ENCODE results near the gene KCNS1. TPM values are rescaled to one million over a fixed set of nuclear protein-coding genes. Genes with fewer than 3 reads are reported as not detected.
"Not testable (repeated sequence)": the region's sequence is repeated elsewhere in the genome, so short reads cannot be mapped to it uniquely, and the experiment has no call there.

KCNS1 gene, protein sequence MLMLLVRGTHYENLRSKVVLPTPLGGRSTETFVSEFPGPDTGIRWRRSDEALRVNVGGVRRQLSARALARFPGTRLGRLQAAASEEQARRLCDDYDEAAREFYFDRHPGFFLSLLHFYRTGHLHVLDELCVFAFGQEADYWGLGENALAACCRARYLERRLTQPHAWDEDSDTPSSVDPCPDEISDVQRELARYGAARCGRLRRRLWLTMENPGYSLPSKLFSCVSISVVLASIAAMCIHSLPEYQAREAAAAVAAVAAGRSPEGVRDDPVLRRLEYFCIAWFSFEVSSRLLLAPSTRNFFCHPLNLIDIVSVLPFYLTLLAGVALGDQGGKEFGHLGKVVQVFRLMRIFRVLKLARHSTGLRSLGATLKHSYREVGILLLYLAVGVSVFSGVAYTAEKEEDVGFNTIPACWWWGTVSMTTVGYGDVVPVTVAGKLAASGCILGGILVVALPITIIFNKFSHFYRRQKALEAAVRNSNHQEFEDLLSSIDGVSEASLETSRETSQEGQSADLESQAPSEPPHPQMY
- 0.09 TPM in 1 of 3 replicates, not detected in the others for total RNA-seq

DNA sequence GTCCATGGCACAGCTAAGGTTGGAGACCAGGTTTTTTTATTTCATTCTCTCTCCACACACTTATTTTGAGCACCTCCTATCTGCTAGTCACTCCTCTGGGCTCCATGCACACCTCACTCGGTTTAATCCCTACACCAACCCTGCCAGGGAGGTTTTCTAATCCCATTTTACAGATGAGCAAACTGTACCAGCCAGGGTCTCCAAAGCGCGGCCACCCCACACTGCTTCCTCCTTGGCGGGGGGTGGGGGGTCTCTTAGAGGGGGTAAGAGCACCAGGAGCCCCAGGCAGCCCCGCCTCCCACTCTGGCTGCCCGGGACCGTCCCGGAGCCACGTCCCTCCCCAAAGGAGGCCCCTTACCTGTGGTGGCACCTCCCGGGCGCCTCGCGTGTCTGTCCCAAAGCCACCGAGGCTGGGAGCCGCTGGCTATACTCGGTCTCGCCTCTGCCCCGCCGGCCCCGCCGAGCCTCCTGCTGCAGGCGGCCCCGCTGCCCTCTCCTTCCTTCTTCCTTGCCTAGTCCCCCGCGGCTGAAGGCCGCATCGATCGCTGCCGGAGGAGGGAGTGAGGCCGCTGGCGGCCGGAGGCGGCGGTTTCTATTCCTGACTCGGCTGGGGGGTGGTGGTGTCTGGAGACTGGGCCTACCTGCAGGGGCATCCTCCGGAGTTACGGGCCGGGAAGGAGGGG lies at the start of gene KCNS1:
TSS of gene KCNS1 (minus strand) at position 565 of the 683 bp plus-strand sequence. CDS start 1,891 bp downstream, outside the sequence.
- Mint-ChIP-seq H3K4me3 (peak within 1 kb of the TSS; percentile 53), H3K4me1 (peaks cover 2% of the 10 kb centered on the region), H3K36me3 (no peaks in the 10 kb centered on the region), H3K27ac (no peak within 1 kb of the TSS), H3K27me3 (ENCODE audit: low read depth) (peaks cover 52% of the 10 kb centered on the region), H3K9me3 (no peaks in the 10 kb centered on the region)
- TF ChIP-seq, protein P1, sequence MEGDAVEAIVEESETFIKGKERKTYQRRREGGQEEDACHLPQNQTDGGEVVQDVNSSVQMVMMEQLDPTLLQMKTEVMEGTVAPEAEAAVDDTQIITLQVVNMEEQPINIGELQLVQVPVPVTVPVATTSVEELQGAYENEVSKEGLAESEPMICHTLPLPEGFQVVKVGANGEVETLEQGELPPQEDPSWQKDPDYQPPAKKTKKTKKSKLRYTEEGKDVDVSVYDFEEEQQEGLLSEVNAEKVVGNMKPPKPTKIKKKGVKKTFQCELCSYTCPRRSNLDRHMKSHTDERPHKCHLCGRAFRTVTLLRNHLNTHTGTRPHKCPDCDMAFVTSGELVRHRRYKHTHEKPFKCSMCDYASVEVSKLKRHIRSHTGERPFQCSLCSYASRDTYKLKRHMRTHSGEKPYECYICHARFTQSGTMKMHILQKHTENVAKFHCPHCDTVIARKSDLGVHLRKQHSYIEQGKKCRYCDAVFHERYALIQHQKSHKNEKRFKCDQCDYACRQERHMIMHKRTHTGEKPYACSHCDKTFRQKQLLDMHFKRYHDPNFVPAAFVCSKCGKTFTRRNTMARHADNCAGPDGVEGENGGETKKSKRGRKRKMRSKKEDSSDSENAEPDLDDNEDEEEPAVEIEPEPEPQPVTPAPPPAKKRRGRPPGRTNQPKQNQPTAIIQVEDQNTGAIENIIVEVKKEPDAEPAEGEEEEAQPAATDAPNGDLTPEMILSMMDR (IDR thresholded peaks at IDR 0.05; ENCODE audit: unreplicated experiment), result no peak
- DNase-seq (ENCODE audit: low spot score in 2 of 2, unreplicated experiment in 2 of 2), result no peak

DNA sequence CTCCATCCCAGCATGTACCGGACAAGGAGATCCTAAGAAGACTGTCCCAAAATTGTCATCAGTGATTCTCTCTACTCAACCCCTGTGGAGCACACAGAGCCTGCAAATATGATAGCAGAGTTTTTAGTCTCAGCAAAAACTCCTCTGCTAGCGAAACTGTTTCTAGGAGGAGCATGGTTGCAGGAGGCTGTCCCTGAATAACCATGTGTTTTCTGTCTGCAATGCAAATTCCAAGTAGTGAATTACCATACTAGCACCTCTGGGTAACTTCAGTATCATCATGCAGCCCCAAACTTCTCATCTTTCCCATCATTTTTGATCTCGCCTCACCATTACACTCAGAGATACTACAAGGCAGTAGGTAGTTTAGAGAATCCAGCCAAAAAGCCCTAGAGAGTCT lies 48.1 kb upstream of the KCNS1 start:
- Mint-ChIP-seq H3K27me3 (ENCODE audit: low read depth) (peaks cover 87% of the 10 kb centered on the region), H3K36me3 (no peaks in the 10 kb centered on the region), H3K4me1 (no peaks in the 10 kb centered on the region), H3K4me3 (no peak overlapping the region), H3K27ac (no peak overlapping the region), H3K9me3 (no peaks in the 10 kb centered on the region)
- no peak for DNase-seq (ENCODE audit: low spot score in 2 of 2, unreplicated experiment in 2 of 2)
- TF ChIP-seq, protein P1 (IDR thresholded peaks at IDR 0.05; ENCODE audit: unreplicated experiment), result no peak

DNA sequence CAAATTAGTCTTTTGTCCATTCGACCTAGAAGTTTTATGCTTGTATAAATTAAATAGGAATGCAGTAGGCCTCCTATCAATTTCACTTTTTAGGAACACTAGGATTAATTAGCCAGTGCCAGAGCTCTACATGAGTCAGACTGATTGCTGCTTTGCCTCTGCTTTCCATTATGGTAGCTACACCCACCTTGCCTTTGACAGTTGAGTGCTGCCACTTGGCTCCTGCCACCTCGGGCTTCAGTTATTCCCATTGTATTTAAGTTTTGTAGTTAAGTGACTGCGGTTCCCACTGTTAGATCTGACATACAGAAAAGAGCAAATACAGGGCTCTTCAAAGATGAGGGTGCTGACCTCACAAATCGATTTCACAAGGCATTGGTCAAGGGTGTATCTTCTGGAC lies 39.9 kb upstream of the KCNS1 start:
- no peaks in the 10 kb centered on the region for H3K4me1 Mint-ChIP-seq
- H3K27ac Mint-ChIP-seq, result no peak overlapping the region
- H3K36me3 Mint-ChIP-seq, result no peaks in the 10 kb centered on the region
- DNase-seq (ENCODE audit: low spot score in 2 of 2, unreplicated experiment in 2 of 2), result no peak
- H3K9me3 Mint-ChIP-seq, result no peaks in the 10 kb centered on the region
- H3K4me3 Mint-ChIP-seq, result no peak overlapping the region
- peaks cover 38% of the 10 kb centered on the region for H3K27me3 Mint-ChIP-seq (ENCODE audit: low read depth)
- TF ChIP-seq, protein P1 (IDR thresholded peaks at IDR 0.05; ENCODE audit: unreplicated experiment), result no peak

DNA sequence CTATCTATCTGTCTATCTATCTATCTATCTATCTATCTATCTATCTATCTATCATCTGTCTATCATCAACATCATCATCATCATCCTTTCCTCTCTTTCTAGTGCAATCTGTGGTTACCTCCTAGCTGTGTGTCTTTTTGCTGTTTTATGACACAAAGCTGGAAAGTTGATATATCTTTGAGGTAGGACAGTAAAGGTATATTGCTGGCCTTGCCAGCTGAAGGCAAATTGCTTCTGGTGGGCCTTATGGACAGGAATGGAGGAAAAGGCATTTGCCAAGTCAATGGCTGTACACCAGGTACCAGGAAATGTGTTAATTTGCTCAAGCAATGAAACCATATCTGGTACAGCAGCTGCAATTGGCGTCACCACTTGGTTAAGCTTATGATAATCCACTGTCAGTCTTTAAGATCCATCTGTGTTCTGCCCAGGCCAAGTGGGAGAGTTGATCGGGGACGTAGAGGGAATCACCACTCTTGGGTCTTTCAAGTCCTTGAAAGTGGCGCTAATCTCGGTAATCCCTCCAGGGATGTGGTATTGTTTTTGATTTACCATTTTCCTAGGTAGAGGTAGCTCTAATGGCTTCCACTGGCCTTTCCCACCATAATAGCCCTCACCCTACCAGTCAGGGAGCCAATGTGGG lies 38.9 kb upstream of the KCNS1 start:
- DNase-seq (ENCODE audit: low spot score in 2 of 2, unreplicated experiment in 2 of 2); H3K27ac Mint-ChIP-seq; H3K4me3 Mint-ChIP-seq; H3K9me3 Mint-ChIP-seq; H3K4me1 Mint-ChIP-seq; H3K36me3 Mint-ChIP-seq: not testable (repeated sequence)
- peaks cover 29% of the 10 kb centered on the region for H3K27me3 Mint-ChIP-seq (ENCODE audit: low read depth)

DNA sequence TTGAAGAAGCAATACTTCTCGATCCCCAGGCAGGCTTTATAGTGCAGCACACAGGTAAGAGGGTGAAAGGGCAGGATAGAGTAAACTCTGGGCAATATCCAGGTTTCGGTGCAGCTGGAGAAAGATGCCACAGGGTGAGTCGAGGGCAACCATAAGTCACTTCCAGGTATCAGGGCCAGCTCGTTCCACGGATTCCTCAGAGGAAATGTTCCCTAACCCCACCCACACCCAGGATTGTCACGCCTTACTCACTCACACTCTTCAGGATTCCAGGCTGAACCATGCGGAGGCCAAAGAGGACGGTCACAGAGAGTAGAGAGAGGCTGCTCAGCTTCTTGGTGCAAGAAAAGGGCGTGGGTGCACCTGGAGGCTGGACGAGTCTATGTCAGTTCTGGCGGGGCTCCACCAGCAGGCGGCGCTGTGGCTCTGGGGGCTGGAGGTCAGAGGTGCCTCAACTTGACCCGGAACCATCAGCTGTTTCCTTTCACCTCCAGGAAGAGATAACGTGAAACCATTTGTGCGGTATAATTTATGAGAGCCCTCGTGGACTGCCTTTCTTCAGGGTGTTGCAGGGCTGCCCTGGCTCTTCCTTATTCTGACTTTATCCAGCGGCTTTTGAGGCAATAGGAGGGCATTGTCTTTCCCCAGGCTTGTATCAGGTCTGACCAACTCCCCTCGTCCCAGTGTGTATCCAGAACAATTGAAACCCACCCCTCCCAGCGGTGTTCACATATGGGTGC lies 37.8 kb upstream of the KCNS1 start:
- Mint-ChIP-seq H3K27me3 (ENCODE audit: low read depth) (peaks cover 26% of the 10 kb centered on the region), H3K36me3 (no peaks in the 10 kb centered on the region), H3K9me3 (no peaks in the 10 kb centered on the region), H3K4me3 (no peak overlapping the region), H3K4me1 (no peaks in the 10 kb centered on the region), H3K27ac (no peak overlapping the region)
- DNase-seq (ENCODE audit: low spot score in 2 of 2, unreplicated experiment in 2 of 2), result no peak
- TF ChIP-seq, protein P1 (IDR thresholded peaks at IDR 0.05; ENCODE audit: unreplicated experiment), result peak; percentile 65
